Lower lobe of right lung (tissue), 2 donors: ENCODE results near the gene ZNF879. TPM values are rescaled to one million over a fixed set of nuclear protein-coding genes. Genes with fewer than 3 reads are reported as not detected.

Source experiments
- ATAC-seq, 2 donors: fragments of 200-7000 bp; cut with Tn5 transposase; one replicate each; pipeline ENCODE4 v1.9.1; 2020 to 2022; ENCODE audit warnings: mild to moderate bottlenecking in 2 of 2, moderate library complexity in 2 of 2
- DNase-seq: peaks from one replicate; pipeline ENCODE4 v3.0.0-alpha.2; 2020
- H3K27ac ChIP-seq: fragments of 200-600 bp; one replicate; pipeline ENCODE4 v1.8.0; 2022
- H3K27me3 ChIP-seq: fragments of 200-600 bp; one replicate; pipeline ENCODE4 v1.8.0; 2022; ENCODE audit warnings: low read depth
- H3K36me3 ChIP-seq: fragments of 200-600 bp; one replicate; pipeline ENCODE4 v1.8.0; 2022; ENCODE audit warnings: mild to moderate bottlenecking
- H3K4me1 ChIP-seq: fragments of 200-600 bp; one replicate; pipeline ENCODE4 v1.8.0; 2022
- H3K4me3 ChIP-seq: fragments of 200-600 bp; one replicate; pipeline ENCODE4 v1.8.0; 2022; ENCODE audit warnings: mild to moderate bottlenecking
- H3K9me3 ChIP-seq: fragments of 200-600 bp; one replicate; pipeline ENCODE4 v1.8.0; 2022
- intact Hi-C: fragments of 100-400 bp; cut with DNase I; formaldehyde crosslinking; loops from one replicate; pipeline ENCODE4 v1.11.0; 2022
- total RNA-seq: library from RNA; stranded (reverse); fragmentation: NEBNext Ultra II Directional; extraction: Animal tissue kit (Norgen Biotek cat#: 25700); gene quantifications from one replicate; pipeline ENCODE4 v1.2.1, GENCODE V29; 2021
- TF ChIP-seq, protein P1 (sequence below): fragments of 200-600 bp; IDR thresholded peaks from one replicate; pipeline ENCODE4 v1.8.0; 2022; ENCODE audit warnings: antibody characterized with exemption, mild to moderate bottlenecking
- donor health status: DM: no; HTN: yes; CAD: no; lungs with severe emphysema.

ZNF879 gene
- total RNA-seq, 1 donor from 2014 or later = 7.3 TPM

DNA sequence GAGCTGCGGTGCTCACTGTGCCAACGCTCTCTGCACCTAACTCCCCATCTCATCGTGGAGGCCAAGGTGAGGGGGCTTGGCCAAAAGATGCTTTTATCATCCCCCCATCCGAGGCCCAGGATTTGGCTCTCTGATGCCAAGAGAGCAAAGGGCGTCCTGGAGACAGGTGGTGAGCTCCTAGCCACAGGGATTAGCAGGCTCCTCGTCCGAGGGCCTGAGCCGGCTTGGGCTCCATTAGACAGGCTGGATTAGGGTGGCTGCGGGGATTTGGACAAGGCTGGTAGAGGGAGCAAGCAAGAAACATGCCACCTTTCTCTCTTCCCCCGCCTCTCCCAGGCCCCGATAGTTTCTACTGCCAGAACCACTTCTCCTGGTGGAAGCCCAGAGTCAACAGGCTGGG lies 27.4 kb upstream of the ZNF879 start:
- H3K9me3 ChIP-seq = no peaks in the 10 kb centered on the region
- DNase-seq = no peak
- TF ChIP-seq, protein P1, sequence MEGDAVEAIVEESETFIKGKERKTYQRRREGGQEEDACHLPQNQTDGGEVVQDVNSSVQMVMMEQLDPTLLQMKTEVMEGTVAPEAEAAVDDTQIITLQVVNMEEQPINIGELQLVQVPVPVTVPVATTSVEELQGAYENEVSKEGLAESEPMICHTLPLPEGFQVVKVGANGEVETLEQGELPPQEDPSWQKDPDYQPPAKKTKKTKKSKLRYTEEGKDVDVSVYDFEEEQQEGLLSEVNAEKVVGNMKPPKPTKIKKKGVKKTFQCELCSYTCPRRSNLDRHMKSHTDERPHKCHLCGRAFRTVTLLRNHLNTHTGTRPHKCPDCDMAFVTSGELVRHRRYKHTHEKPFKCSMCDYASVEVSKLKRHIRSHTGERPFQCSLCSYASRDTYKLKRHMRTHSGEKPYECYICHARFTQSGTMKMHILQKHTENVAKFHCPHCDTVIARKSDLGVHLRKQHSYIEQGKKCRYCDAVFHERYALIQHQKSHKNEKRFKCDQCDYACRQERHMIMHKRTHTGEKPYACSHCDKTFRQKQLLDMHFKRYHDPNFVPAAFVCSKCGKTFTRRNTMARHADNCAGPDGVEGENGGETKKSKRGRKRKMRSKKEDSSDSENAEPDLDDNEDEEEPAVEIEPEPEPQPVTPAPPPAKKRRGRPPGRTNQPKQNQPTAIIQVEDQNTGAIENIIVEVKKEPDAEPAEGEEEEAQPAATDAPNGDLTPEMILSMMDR = no peak
- intact Hi-C loops = no loop called here
- no peaks in the 10 kb centered on the region for H3K36me3 ChIP-seq
- no peaks in the 10 kb centered on the region for H3K4me1 ChIP-seq
- H3K27me3 ChIP-seq = peaks cover 34% of the 10 kb centered on the region
- no peak for ATAC-seq
- H3K27ac ChIP-seq = no peak overlapping the region
- H3K4me3 ChIP-seq = no peak overlapping the region

DNA sequence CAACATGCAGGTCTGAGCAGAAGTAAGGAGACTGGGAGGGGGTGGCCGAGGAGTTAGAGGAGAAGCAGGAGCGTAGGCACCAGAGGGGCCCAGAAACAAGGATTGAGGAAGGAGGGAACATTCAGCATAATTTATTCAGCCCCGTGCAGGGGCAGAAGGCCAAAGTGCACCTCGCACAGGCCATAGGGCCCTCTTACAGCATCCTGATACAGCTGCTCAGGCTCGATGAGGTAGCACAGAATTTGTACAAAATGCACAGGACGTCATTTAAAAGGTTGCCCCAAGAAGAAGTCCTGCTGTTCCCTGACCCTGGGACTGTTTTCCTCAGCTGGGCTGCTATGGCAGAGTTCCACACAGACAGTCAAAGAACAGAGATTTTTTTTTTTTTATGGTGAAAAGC lies 26.4 kb upstream of the ZNF879 start:
- no peak overlapping the region for H3K27ac ChIP-seq
- intact Hi-C loops = no loop called here
- H3K27me3 ChIP-seq = peaks cover 34% of the 10 kb centered on the region
- TF ChIP-seq, protein P1 = no peak
- no peaks in the 10 kb centered on the region for H3K4me1 ChIP-seq
- H3K9me3 ChIP-seq = no peaks in the 10 kb centered on the region
- ATAC-seq = no peak
- no peak overlapping the region for H3K4me3 ChIP-seq
- no peaks in the 10 kb centered on the region for H3K36me3 ChIP-seq
- DNase-seq = no peak

- no peak for DNase-seq
- Histone ChIP-seq H3K27me3 (peaks cover 30% of the 10 kb centered on the region), H3K36me3 (no peaks in the 10 kb centered on the region), H3K4me3 (no peak overlapping the region), H3K4me1 (no peaks in the 10 kb centered on the region), H3K9me3 (no peaks in the 10 kb centered on the region), H3K27ac (no peak overlapping the region)
- TF ChIP-seq, protein P1 = no peak
- no peak for ATAC-seq
- intact Hi-C loops = no loop called here
These were observed 25.2 kb upstream of the ZNF879 start for GRCh38 chr5:178998441-178998840.

DNA sequence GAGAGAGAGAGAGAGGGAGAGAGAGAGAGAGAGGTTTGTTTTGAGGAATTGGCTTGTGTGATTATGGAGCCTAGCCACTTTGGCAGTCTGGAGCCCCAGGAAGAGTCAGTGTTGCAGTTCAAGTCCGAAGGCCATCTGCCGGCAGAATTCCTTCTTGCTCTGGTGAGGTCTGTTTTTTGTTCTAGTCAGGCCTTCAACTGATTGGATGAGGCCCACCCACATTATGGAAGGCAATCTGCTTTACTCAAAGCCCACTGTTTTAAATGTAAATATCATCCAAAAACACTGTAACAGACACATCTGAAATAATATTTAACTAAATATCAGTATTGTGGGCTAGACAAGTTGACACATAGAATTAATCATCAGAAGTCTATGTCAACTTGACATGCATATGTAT lies 17.0 kb upstream of the ZNF879 start:
- Histone ChIP-seq H3K4me3 (no peak overlapping the region), H3K27ac (no peak overlapping the region), H3K27me3 (no peaks in the 10 kb centered on the region), H3K36me3 (no peaks in the 10 kb centered on the region), H3K9me3 (no peaks in the 10 kb centered on the region), H3K4me1 (no peaks in the 10 kb centered on the region)
- ATAC-seq = no peak
- intact Hi-C loops = no loop called here
- no peak for DNase-seq
- TF ChIP-seq, protein P1 = no peak

DNA sequence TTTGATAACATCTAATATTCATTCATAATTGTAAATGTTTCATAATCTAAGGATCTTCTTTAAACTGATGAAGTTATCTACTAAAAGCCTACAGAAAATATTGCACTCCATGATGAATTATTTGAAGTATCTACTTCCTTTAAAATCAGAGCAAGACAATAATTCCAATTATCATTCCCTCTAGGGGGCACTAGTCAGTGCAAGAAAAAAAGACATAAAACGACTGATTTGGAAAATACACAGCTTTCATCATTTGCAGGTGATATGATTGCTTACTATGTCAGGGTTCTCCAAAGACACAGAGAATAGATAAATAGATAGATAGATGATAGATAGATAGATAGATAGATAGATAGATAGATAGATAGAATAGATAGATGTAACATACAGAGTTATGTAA lies 14.9 kb upstream of the ZNF879 start:
- H3K27ac ChIP-seq = no peak overlapping the region
- DNase-seq = no peak
- ATAC-seq = no peak
- no peaks in the 10 kb centered on the region for H3K27me3 ChIP-seq
- no peaks in the 10 kb centered on the region for H3K9me3 ChIP-seq
- H3K4me3 ChIP-seq = no peak overlapping the region
- TF ChIP-seq, protein P1 = no peak
- H3K4me1 ChIP-seq = no peaks in the 10 kb centered on the region
- no peaks in the 10 kb centered on the region for H3K36me3 ChIP-seq
- intact Hi-C loops = no loop called here
